Memory B cell (primary cell): Measurements from ENCODE around the gene CCK.
"Not testable (repeated sequence)": the region's sequence is repeated elsewhere in the genome, so short reads cannot be mapped to it uniquely, and the experiment has no call there.

ENCODE experiments used
- ATAC-seq: fragments of 150-1000 bp; cut with Tn5 transposase; 2 replicates; pipeline ENCODE4 v1.10.0; 2021; ENCODE audit warnings: low read depth, mild to moderate bottlenecking, moderate library complexity
- DNase-seq, 2 donors: peaks; one replicate each; pipeline ENCODE4 v3.0.0; 2022; ENCODE audit warnings: low spot score in 2 of 2
- H3K27ac Mint-ChIP-seq: one replicate; pipeline ENCODE4 v1.8.0; 2022; ENCODE audit warnings: mild to moderate bottlenecking, moderate library complexity, mixed read lengths
- H3K27me3 Mint-ChIP-seq: one replicate; pipeline ENCODE4 v1.8.0; 2022; ENCODE audit warnings: mixed read lengths
- H3K36me3 Mint-ChIP-seq: one replicate; pipeline ENCODE4 v1.8.0; 2022; ENCODE audit warnings: mild to moderate bottlenecking, mixed read lengths
- H3K4me1 Mint-ChIP-seq: one replicate; pipeline ENCODE4 v1.8.0; 2022; ENCODE audit warnings: mixed read lengths
- H3K4me3 Mint-ChIP-seq: one replicate; pipeline ENCODE4 v1.8.0; 2022; ENCODE audit warnings: mild to moderate bottlenecking, moderate library complexity, mixed read lengths
- H3K9me3 Mint-ChIP-seq: one replicate; pipeline ENCODE4 v1.8.0; 2022; ENCODE audit warnings: mixed read lengths

Gene CCK, protein sequence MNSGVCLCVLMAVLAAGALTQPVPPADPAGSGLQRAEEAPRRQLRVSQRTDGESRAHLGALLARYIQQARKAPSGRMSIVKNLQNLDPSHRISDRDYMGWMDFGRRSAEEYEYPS

DNA sequence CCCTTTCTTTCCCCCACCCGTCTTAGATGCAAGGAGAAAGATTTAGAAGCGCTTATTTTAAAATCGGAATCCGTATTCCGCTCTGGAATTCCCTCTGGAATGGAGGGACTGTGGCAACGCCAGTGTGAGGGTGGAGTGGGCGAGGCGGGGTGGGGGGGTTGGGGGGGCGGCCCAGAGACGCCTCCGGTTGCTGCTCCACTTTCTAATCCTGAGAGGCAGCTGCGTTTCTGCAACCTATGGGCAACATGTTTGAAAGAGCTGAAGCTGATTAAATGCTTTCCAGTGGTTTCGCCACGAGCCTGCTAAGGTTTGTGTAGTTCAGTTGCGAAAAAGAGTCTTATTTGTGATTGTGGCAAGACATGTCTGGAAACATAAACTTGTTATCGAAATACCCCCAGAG is at the start of gene CCK:
Gene CCK (minus strand): TSS at position 101 of the 400 bp plus-strand sequence. CDS start 2,555 bp downstream, outside the sequence.
- ATAC-seq (no peak), DNase-seq (no peak)
- Mint-ChIP-seq H3K9me3 (peaks cover 3% of the 10 kb centered on the region), H3K36me3 (no peaks in the 10 kb centered on the region), H3K4me1 (peaks cover 3% of the 10 kb centered on the region), H3K27me3 (peaks cover 27% of the 10 kb centered on the region), H3K4me3 (no peak within 1 kb of the TSS), H3K27ac (no peak within 1 kb of the TSS)

DNA sequence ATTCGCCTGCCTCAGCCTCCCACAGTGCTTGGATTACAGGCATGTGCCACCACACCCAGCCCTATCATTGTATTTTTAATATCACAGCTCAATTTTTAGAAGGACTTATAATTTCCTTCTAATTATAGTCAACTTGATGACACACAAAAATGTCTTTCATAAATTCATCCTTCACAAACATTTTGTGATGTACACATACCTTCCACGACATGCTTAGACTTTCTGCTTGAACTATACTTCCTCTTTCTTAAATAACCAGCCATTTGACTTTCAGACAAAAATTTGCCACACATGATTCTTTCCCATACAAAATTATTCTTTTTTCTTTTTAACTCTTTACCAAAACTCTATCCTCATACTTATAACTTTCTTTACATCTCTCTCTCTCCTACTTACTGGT is 48.4 kb upstream of the CCK start:
- no peaks in the 10 kb centered on the region for H3K4me1 Mint-ChIP-seq
- H3K4me3 Mint-ChIP-seq, result no peak overlapping the region
- H3K9me3 Mint-ChIP-seq, result peaks cover 13% of the 10 kb centered on the region
- no peak overlapping the region for H3K27ac Mint-ChIP-seq
- DNase-seq (no peak), ATAC-seq (no peak)
- peaks cover 11% of the 10 kb centered on the region for H3K36me3 Mint-ChIP-seq
- H3K27me3 Mint-ChIP-seq, result no peaks in the 10 kb centered on the region

- H3K27me3 Mint-ChIP-seq, result no peaks in the 10 kb centered on the region
Observed at GRCh38 chr3:42308651-42309050, 42.7 kb upstream of the CCK start.

DNA sequence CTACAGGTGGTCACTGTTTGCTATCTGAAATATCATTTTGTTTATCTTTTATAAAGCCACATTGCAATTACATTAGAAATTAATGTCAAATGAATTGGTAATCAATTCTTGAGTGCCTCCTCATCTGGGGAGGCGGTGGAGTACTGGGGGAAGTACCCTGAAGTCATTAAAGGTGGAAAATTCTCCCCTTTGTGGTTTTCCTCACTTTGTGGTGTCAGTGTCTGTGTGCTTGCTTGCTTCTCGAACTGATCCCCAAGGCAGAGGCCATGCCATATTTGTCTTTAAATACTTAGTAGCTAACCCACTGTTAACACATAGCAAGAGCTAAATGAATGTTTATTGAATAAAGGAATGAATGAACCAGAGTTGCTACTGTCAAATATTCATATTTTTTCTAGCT is 40.5 kb upstream of the CCK start:
- Mint-ChIP-seq H3K4me1 (peaks cover 19% of the 10 kb centered on the region), H3K4me3 (no peak overlapping the region), H3K27ac (no peak overlapping the region), H3K9me3 (no peaks in the 10 kb centered on the region), H3K27me3 (no peaks in the 10 kb centered on the region), H3K36me3 (peaks cover 4% of the 10 kb centered on the region)
- ATAC-seq (no peak), DNase-seq (no peak)

More at GRCh38 chr3:42308651-42309050, 42.7 kb upstream of the CCK start:
- peaks cover 7% of the 10 kb centered on the region for H3K36me3 Mint-ChIP-seq
- no peak overlapping the region for H3K4me3 Mint-ChIP-seq
- peaks cover 6% of the 10 kb centered on the region for H3K4me1 Mint-ChIP-seq
- no peak overlapping the region for H3K27ac Mint-ChIP-seq
- no peak for DNase-seq
- no peak for ATAC-seq
- peaks cover 4% of the 10 kb centered on the region for H3K9me3 Mint-ChIP-seq

- Mint-ChIP-seq H3K4me3 (no peak overlapping the region), H3K4me1 (peaks cover 23% of the 10 kb centered on the region), H3K9me3 (peaks cover 3% of the 10 kb centered on the region), H3K27ac (peak overlapping the region; percentile 87), H3K36me3 (no peaks in the 10 kb centered on the region), H3K27me3 (no peaks in the 10 kb centered on the region)
- ATAC-seq (peak; percentile 95), DNase-seq (peak in 1 of 2 donors; percentile 18)
Observed at GRCh38 chr3:42302924-42303634, 37.1 kb upstream of the CCK start.

DNA sequence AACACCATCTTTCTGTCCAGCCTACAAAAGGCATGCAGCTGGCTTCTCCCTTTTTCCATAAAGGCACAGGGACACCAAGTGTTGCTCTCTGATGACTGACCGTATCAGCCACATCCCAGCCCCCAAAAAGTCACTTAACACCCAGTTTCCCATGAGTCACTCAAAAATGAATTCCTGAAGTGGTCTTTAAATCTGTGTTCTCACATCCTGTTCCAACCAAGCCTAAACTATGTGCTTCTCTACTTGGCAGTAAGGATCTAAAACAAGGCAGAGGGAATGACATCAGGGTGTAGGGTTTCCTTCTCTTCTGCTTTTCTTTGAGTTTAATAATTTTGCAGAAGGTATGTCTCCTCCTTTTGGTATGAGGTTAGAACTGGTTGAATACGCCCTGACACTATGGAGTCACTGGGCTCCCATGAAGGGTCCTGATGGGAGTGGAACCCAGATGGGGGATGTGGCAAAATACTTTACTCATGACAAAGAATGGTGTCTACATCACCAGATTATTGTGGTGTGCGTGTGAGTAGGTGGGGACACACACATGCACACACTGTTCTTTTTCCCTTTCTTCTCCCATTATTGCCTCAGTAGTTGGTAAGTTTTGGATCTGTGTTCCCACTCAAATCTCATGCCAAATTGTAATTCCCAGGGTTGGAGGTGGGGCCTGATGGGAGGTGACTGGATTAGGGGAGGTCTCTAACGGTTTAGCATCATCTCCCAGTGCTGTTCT is 35.6 kb upstream of the CCK start:
- H3K27me3 Mint-ChIP-seq, result no peaks in the 10 kb centered on the region
- no peak overlapping the region for H3K4me3 Mint-ChIP-seq
- no peak for ATAC-seq
- peaks cover 3% of the 10 kb centered on the region for H3K9me3 Mint-ChIP-seq
- H3K4me1 Mint-ChIP-seq, result peaks cover 23% of the 10 kb centered on the region
- H3K36me3 Mint-ChIP-seq, result no peaks in the 10 kb centered on the region
- DNase-seq, result no peak
- H3K27ac Mint-ChIP-seq, result peak overlapping the region; percentile 87

DNA sequence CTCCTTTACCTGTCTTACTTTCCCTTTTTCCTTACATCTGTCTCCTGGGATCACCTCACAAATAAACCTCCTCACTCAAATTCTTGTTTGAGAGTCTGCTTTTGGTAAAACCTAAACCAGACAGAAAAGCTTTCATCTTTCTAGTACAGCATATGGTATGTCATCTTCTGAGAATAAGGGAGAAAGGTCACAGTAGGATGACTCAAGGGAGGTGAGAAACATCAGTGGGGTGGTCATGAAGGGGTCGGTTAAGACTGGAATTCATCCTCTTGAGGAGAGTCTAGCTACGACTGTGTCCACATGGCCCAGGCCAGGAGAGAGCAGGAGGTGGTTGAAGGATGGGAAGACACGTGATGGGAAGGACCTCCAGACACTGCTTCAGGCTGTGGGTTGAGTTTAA is 34.8 kb upstream of the CCK start:
- no peak for ATAC-seq
- Mint-ChIP-seq H3K36me3 (no peaks in the 10 kb centered on the region), H3K9me3 (peaks cover 3% of the 10 kb centered on the region), H3K4me1 (peaks cover 23% of the 10 kb centered on the region), H3K27me3 (no peaks in the 10 kb centered on the region), H3K4me3 (no peak overlapping the region), H3K27ac (peak overlapping the region; percentile 1)
- no peak for DNase-seq

GRCh38 chr3:42300013-42300412 is 34.0 kb upstream of the CCK start:
- H3K4me3 Mint-ChIP-seq, result no peak overlapping the region
- no peak for ATAC-seq

GRCh38 chr3:42298259-42298658 is 32.3 kb upstream of the CCK start:
- ATAC-seq (no peak), DNase-seq (no peak)
- Mint-ChIP-seq H3K4me1 (peaks cover 13% of the 10 kb centered on the region), H3K27ac (no peak overlapping the region), H3K36me3 (peaks cover 5% of the 10 kb centered on the region), H3K4me3 (no peak overlapping the region), H3K27me3 (peaks cover 8% of the 10 kb centered on the region), H3K9me3 (peaks cover 7% of the 10 kb centered on the region)

More at GRCh38 chr3:42300013-42300412, 34.0 kb upstream of the CCK start:
- Mint-ChIP-seq H3K4me1 (peaks cover 23% of the 10 kb centered on the region), H3K27me3 (peaks cover 2% of the 10 kb centered on the region), H3K27ac (no peak overlapping the region), H3K9me3 (peaks cover 3% of the 10 kb centered on the region), H3K36me3 (peaks cover under 1% of the 10 kb centered on the region)
- DNase-seq, result no peak

GRCh38 chr3:42292009-42292408 is 26.0 kb upstream of the CCK start:
- Mint-ChIP-seq H3K36me3 (peaks cover 5% of the 10 kb centered on the region), H3K4me3 (no peak overlapping the region), H3K27me3 (peaks cover 12% of the 10 kb centered on the region), H3K27ac (no peak overlapping the region), H3K4me1 (peaks cover 5% of the 10 kb centered on the region), H3K9me3 (peaks cover 6% of the 10 kb centered on the region)
- DNase-seq, result no peak
- no peak for ATAC-seq

GRCh38 chr3:42290966-42291714 is 25.2 kb upstream of the CCK start:
- Mint-ChIP-seq H3K36me3 (peaks cover 5% of the 10 kb centered on the region), H3K9me3 (peaks cover 6% of the 10 kb centered on the region), H3K27me3 (peaks cover 14% of the 10 kb centered on the region), H3K27ac (no peak overlapping the region), H3K4me3 (no peak overlapping the region), H3K4me1 (peaks cover 5% of the 10 kb centered on the region)
- ATAC-seq (no peak), DNase-seq (no peak)

DNA sequence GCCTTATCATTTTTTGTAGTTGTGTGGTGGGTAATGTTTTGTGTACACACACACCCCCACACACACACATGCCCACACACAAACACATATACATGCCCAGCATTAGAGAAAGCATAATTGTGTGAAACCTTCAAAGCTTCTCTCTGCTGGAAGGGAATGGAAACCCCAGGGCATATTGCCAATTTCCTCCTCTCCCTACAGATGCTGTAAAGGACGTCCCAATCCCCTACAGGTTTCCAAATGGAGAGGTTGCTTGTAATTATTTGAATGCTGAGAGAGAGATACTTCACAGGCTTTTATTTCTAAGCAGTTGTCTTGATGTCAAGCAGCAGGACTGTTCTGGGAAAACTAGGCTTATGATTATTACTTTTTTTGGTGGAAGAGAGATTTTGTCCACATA is 23.0 kb upstream of the CCK start:
- Mint-ChIP-seq H3K4me3 (no peak overlapping the region), H3K4me1 (peaks cover 5% of the 10 kb centered on the region), H3K9me3 (peaks cover 2% of the 10 kb centered on the region), H3K36me3 (no peaks in the 10 kb centered on the region), H3K27ac (no peak overlapping the region), H3K27me3 (peaks cover 7% of the 10 kb centered on the region)
- ATAC-seq (no peak), DNase-seq (no peak)

- peaks cover 5% of the 10 kb centered on the region for H3K4me1 Mint-ChIP-seq
- H3K36me3 Mint-ChIP-seq, result no peaks in the 10 kb centered on the region
- H3K9me3 Mint-ChIP-seq, result peaks cover 2% of the 10 kb centered on the region
- H3K27me3 Mint-ChIP-seq, result peaks cover 7% of the 10 kb centered on the region
- no peak for DNase-seq
- no peak overlapping the region for H3K4me3 Mint-ChIP-seq
- H3K27ac Mint-ChIP-seq, result no peak overlapping the region
- ATAC-seq, result no peak
Observed at GRCh38 chr3:42288385-42288784, 22.4 kb upstream of the CCK start.

DNA sequence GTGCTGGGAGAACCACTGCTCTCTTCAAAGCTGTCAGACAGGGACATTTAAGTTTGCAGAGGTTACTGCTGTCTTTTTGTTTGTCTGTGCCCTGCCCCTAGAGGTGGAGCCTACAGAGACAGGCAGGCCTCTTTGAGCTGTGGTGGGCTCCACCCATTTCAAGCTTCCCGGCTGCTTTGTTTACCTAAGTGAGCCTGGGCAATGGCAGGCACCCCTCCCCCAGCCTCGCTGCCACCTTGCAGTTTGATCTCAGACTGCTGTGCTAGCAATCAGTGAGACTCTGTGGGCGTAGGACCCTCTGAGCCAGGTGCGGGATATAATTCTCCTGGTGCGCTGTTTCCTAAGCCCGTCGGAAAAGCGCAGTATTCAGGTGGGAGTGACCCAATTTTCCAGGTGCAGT is 21.4 kb upstream of the CCK start:
- not testable (repeated sequence) for DNase-seq, H3K4me1 Mint-ChIP-seq, H3K36me3 Mint-ChIP-seq, H3K4me3 Mint-ChIP-seq, H3K27me3 Mint-ChIP-seq, ATAC-seq, H3K9me3 Mint-ChIP-seq, H3K27ac Mint-ChIP-seq
